Measurements from ENCODE around the gene CAMSAP3.

The CAMSAP3 gene

GRCh38 chr19:7648265-7649014 is 52.8 kb downstream of the CAMSAP3 start:
- DNase-seq (ENCODE audit: low read depth): no peak

DNA sequence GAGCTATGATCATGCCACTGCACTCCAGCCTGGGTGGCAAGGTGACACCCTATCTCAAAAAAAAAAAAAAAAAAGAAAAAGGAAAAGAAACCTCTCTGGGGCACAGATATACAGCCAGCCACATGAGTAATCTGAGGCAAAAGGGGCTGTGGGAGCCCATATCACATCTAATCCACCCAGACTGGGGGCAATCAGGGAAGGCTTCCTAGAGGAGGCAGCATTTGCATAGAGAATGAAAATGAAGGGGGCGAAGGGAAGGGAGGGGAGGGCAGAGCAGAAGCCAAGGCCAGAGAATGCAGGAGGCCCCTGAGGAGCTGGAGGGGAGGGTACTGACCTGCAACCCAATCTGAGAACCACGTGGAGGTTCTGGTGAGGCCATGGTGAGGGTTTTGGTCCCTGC is 54.5 kb downstream of the CAMSAP3 start:
- DNase-seq (ENCODE audit: low read depth): no peak

DNA sequence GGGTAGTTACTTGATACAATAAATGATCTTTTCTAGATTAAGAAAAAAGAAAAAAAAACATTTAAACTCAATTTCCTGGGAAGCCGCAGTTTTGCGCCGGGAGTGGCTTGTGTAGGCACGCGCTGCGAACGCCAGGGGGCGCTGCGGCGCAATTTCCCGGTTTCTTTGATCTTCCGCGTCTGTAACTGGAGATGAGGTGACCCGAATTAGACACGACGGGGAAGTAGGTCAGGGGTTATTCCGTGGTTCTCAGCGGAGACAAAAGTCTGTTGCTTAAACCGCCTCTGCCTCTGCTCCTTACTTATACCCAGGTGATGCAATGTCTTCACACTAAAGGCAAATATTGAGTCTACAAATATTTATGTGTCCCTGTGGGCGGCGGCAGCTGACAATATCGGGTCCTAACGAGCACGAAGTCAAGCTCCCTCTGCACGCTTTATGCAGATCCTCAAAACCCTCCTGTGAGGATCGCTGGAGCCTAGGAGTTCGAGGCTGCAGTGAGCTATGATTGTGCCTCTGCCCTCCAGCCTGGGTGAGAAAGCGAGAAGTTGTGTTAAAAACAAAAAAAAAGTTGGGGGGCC is 56.5 kb downstream of the CAMSAP3 start:
- peak; percentile 75 for DNase-seq (ENCODE audit: low read depth)

DNA sequence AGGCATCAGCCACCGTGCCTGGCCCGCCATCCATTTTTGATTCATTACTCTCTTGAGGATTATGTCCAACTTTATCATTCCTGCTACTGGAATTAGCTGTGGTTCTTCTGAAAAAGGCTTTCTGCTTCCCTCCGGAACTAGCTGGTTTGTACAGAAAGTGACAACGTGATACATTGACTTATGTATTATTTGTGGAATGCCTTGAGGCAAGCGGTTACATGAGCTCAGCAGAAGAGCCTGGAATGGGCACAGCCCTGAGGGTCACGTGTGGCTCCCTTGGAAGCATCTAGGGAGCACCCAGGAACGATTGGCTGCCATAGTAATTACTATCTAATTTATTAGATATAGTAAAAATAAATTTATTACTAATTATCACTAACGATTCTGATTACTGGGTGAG is 58.7 kb downstream of the CAMSAP3 start:
- no peak for DNase-seq (ENCODE audit: low read depth)

DNA sequence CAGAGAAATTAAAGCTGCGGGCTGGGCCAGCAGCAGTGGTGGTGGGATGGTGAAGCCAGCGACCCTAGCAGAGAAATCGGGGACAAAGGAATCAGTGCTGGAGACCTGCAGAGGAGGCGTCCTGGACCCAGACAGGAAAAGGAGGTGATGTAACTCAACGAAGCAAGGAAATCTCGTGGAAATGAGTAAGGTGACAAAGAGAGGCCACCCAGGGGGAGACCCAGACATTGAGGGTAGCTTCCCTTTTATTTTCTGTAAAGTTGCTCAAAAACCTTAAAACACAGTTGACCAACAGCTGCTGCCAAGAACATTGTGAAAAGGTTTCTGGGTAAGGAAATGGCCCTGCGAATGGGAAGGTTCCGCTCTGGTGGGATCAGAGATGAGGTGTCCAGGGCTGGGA is 59.9 kb downstream of the CAMSAP3 start:
- no peak for DNase-seq (ENCODE audit: low read depth)

- peak; percentile 41 for DNase-seq (ENCODE audit: low read depth)
Observed at GRCh38 chr19:7657131-7657751, 61.6 kb downstream of the CAMSAP3 start.

DNA sequence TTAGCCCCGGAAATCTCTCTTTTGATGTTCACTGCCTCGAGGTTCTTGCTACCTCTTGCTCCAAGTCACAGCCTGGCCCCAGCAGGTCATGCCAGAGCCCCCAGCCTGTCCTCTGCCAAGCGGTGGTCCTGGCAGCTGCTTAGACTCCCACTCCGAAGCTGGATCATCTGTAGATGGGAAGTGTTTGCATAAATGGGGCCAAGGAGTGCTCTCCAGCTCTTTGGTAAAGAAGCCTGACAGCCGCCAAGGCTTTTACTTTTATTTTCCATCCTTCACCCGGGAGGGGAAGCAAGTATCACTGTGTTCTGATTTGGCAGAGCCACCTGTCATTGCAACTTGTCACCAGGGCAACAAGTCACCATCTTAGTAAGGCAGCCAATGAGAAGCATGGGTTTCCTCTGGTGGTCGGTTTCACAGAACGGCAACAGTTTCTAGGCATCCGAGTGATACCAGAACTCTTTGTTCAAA is 62.6 kb downstream of the CAMSAP3 start:
- peak; percentile 30 for DNase-seq (ENCODE audit: low read depth)

DNA sequence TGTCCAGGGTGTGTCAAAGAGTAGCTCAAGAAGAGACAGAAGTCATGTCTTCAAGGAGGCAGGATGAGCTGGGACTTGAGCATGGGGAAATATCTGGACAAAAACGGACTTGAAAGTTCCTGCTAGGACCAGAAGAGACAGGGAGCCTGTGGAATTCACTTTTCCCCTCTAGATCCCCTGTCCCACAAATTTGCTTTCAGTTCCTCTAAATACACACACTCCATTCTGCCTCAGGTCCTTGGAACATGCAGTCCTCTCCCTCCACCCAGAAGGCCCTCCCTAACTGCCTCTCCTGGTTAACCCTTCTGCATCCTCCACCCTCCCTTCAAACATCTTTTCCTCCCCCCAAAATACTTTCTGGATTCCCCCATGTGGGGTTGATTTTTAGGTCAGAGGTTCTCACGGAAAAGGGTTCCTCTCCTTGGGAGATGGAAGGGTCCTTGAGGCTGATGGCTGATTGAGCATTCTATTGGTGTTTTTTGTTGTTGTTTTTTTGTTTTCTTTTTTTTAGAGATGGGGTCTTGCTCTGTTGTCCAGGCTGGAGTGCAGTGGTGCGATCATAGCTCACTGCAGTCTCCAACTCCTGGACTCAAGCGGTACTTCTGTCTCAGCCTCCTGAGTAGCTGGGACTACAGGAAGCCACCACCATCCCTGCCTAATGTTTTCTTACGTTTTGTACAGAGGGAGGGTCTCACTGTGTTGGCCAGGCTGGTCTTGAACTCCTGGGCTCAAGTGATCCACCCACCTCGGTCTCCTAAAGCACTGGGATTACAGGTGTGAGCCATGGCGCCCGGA is 66.3 kb downstream of the CAMSAP3 start:
- DNase-seq (ENCODE audit: low read depth): no peak

- DNase-seq (ENCODE audit: low read depth): no peak
Observed at GRCh38 chr19:7662657-7663056, 67.0 kb downstream of the CAMSAP3 start.

DNA sequence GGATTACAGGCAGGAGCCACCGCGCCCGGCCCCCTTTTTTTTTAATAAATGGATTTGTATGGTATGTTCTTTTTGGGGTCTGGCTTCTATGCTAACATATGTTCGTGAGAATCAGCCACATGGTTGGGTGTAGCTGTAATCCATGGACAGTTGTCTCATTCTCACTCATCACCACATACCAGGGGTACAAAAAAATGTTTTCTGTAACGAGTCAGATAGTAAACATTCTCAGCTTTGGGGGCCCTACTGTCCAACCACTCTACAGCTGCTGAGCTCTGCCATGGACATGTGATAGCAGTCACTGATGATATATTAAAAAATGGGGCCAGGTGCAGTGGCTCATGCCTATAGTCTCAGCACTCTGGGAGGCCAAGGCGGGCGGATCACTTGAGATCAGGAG is 68.0 kb downstream of the CAMSAP3 start:
- no peak for DNase-seq (ENCODE audit: low read depth)

DNA sequence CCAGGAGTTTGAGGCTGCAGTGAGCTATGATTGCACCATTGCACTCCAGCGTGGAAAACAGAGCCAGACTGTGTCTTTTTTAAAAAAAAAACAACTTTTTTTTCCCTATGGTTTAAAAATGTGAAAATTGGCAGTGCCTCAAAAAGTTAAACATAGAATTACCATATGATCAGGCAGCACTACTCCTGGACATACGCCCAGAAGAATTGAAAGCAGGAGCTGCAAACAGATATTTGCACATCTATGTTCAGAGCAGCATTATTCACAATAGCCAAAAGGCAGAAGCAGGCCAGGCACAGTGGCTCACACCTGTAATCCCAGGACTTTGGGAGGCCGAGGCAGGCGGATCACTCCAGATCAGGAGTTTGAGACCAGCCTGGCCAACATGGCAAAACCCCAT is 69.4 kb downstream of the CAMSAP3 start:
- DNase-seq (ENCODE audit: low read depth): no peak
